Thyroid gland (tissue), 4 donors: ENCODE results near the gene RGMB.
"Not testable (repeated sequence)": the region's sequence is repeated elsewhere in the genome, so short reads cannot be mapped to it uniquely, and the experiment has no call there.

Experiments used
- CTCF ChIP-seq, 6 experiments: fragments of 200-600 bp in 3 of 6; fragments of 450-650 bp in 3 of 6; sonication (generic) in 3 of 6; IDR thresholded peaks; one replicate each; pipeline ENCODE4 v1.5.1; 2016 to 2019; ENCODE audit warnings: antibody characterized with exemption in 6 of 6, mild to moderate bottlenecking in 2 of 6, inconsistent platforms in 1 of 6, moderate library complexity in 1 of 6
- POLR2A ChIP-seq, 2 donors: fragments of 450-650 bp; IDR thresholded peaks; one replicate each; pipeline ENCODE4 v1.6.1; 2017; ENCODE audit warnings: antibody characterized with exemption in 2 of 2, mild to moderate bottlenecking in 2 of 2, moderate library complexity in 1 of 2

- TF ChIP-seq POLR2A, CTCF (IDR thresholded peaks at IDR 0.05): not testable (repeated sequence)
Measured at GRCh38 chr5:98737441-98737840, 36.0 kb upstream of the RGMB start.
